Hematopoietic multipotent progenitor cell treated with erythropoietin and hydrocortisone succinate and interleukin-3 and kit ligand, for 6 days (in vitro differentiated cells): Measurements from ENCODE around the gene SAG.
A peak's percentile ranks its signal among the peaks of the same experiment; 100 is the strongest.

Experiments
- DNase-seq: peaks from one replicate; pipeline ENCODE4 v3.0.0-alpha.2; 2015

Gene SAG

GRCh38 chr2:233384015-233384414 lies 76.4 kb downstream of the SAG start:
- peak; percentile 58 for DNase-seq

DNA sequence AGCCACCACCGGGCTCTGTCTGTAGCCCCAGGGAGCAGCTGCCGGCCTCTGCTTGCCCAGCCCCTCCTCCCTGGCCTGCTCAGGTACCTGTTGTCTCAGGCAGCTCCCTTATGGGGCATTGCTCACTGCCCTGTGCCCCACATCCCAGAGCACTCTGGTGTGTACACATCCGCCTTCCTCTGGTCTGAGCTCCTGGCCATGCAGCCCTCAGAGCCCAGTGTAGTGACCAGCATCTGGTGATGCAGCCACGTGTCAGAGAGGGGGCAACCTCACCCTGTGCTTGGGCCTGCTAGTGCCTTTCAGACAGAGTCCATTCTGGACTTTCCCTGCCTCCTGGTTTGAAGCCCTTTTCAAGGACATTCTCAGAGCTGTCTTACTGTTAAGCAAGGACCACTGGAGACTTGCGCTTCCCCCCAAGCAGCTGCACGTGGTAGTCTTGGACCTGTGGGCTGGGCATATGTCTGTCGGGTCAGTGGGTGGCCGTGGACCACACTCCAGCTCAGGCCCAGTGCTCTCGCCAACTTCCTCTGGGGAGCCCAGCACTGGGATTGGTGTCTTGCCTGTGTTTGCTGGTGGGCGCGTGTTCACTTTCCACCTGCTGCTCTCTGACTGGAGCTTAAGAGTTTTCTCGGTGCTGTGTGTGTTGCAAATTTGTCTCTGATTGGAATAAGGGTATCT lies 77.3 kb downstream of the SAG start:
- DNase-seq = no peak

GRCh38 chr2:233385489-233386044 lies 78.0 kb downstream of the SAG start:
- peak; percentile 69 for DNase-seq

GRCh38 chr2:233386382-233387041 lies 78.9 kb downstream of the SAG start:
- DNase-seq = peak; percentile 58

- no peak for DNase-seq
Observed at GRCh38 chr2:233387225-233387624, 79.6 kb downstream of the SAG start.

GRCh38 chr2:233387667-233388528 lies 80.3 kb downstream of the SAG start:
- DNase-seq = no peak

DNA sequence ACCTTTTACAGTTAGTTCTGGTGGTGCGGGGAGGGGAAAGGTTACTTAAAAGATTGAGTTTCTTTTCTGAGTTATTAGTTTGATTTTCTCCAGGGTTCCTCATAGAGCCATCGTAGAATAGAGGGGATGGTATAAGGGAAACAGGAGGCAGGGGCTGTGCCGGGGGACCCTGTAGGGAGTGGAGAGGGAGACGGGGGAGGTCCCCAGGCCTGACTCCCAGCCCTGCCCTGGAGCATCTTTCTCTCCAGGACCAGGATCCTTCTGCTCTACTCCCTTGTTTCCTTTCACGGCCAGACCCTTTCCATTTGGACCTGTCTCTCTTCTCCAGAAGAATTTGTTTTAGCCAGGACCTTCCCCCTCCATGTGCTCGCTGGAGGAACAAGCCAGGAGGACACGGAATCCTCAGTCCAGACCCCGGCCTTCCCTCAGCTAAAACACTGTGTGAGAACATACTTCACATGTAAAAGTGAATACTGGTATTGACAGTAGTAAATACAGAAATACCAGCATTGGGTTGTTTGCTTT lies 82.0 kb downstream of the SAG start:
- DNase-seq = no peak

GRCh38 chr2:233395687-233396086 lies 88.1 kb downstream of the SAG start:
- DNase-seq = no peak
